Trophoblast cell (in vitro differentiated cells and primary cell): ENCODE measurements around the gene HS6ST3.

ENCODE experiments used
- DNase-seq, 2 donors: peaks; one replicate each; pipeline ENCODE4 v3.0.0-alpha.2; 2016
- H2AFZ ChIP-seq: 2 replicates; pipeline ENCODE4 v1.6.1; 2013; ENCODE audit warnings: low read length, moderate library complexity, mild to moderate bottlenecking; ENCODE audit not compliant: insufficient read depth, poor library complexity
- H2AK5ac ChIP-seq: 2 replicates; pipeline ENCODE4 v1.6.1; 2013; ENCODE audit warnings: mild to moderate bottlenecking, low read length
- H2BK120ac ChIP-seq: 2 replicates; pipeline ENCODE4 v1.6.1; 2013; ENCODE audit warnings: low read length, mild to moderate bottlenecking, moderate library complexity; ENCODE audit not compliant: insufficient read depth, poor library complexity
- H2BK12ac ChIP-seq: 2 replicates; pipeline ENCODE4 v1.6.1; 2013; ENCODE audit warnings: mild to moderate bottlenecking, low read length, moderate library complexity
- H2BK5ac ChIP-seq: 2 replicates; pipeline ENCODE4 v1.6.1; 2013; ENCODE audit warnings: low read length, low read depth, moderate library complexity, mild to moderate bottlenecking; ENCODE audit not compliant: poor library complexity
- H3K14ac ChIP-seq: 2 replicates; pipeline ENCODE4 v1.6.1; 2013; ENCODE audit warnings: mild to moderate bottlenecking, low read length
- H3K18ac ChIP-seq: 2 replicates; pipeline ENCODE4 v1.6.1; 2013; ENCODE audit warnings: mild to moderate bottlenecking, low read length
- H3K23ac ChIP-seq: 2 replicates; pipeline ENCODE4 v1.6.1; 2013; ENCODE audit warnings: low read length
- H3K27ac ChIP-seq: 2 replicates; pipeline ENCODE4 v1.5.1; 2013; ENCODE audit warnings: low read depth, mild to moderate bottlenecking, inconsistent platforms, low read length, moderate library complexity
- H3K27me3 ChIP-seq: 2 replicates; pipeline ENCODE4 v1.6.1; 2013; ENCODE audit warnings: inconsistent platforms, mild to moderate bottlenecking, low read length, moderate library complexity; ENCODE audit not compliant: insufficient read depth
- H3K36me3 ChIP-seq, 2 experiments: 1 replicate in 1 of 2; 2 replicates in 1 of 2; pipeline ENCODE4 v1.6.1; 2013; ENCODE audit warnings: low read length in 2 of 2, mild to moderate bottlenecking in 2 of 2, moderate library complexity in 1 of 2; ENCODE audit not compliant: insufficient read depth in 2 of 2, control insufficient read depth in 1 of 2
- H3K4ac ChIP-seq: 2 replicates; pipeline ENCODE4 v1.6.1; 2013; ENCODE audit warnings: low read depth, mild to moderate bottlenecking, low read length, moderate library complexity
- H3K4me1 ChIP-seq, 2 experiments: 1 replicate in 1 of 2; 2 replicates in 1 of 2; pipeline ENCODE4 v1.6.1; 2013; ENCODE audit warnings: low read length in 2 of 2, mild to moderate bottlenecking in 2 of 2, moderate library complexity in 1 of 2; ENCODE audit not compliant: insufficient read depth in 2 of 2, control insufficient read depth in 1 of 2
- H3K4me2 ChIP-seq: 2 replicates; pipeline ENCODE4 v1.6.1; 2013; ENCODE audit warnings: inconsistent platforms, mild to moderate bottlenecking, low read length, moderate library complexity
- H3K4me3 ChIP-seq: 2 replicates; pipeline ENCODE4 v1.5.1; 2013; ENCODE audit warnings: mild to moderate bottlenecking, low read depth, low read length, inconsistent platforms
- H3K79me1 ChIP-seq: one replicate; pipeline ENCODE4 v1.6.1; 2013; ENCODE audit warnings: low read length
- H3K79me2 ChIP-seq: 2 replicates; pipeline ENCODE4 v1.6.1; 2013; ENCODE audit warnings: low read length, mild to moderate bottlenecking; ENCODE audit not compliant: control insufficient read depth, insufficient read depth, poor library complexity
- H3K9ac ChIP-seq: 2 replicates; pipeline ENCODE4 v1.6.1; 2013; ENCODE audit warnings: mild to moderate bottlenecking, low read length
- H3K9me3 ChIP-seq: 2 replicates; pipeline ENCODE4 v1.6.1; 2013; ENCODE audit warnings: low read depth, mild to moderate bottlenecking, control low read depth, inconsistent platforms, low read length; ENCODE audit not compliant: insufficient read depth
- H4K12ac ChIP-seq: 2 replicates; pipeline ENCODE4 v1.6.1; 2013; ENCODE audit warnings: low read depth, mild to moderate bottlenecking, low read length, moderate library complexity
- H4K8ac ChIP-seq: 2 replicates; pipeline ENCODE4 v1.6.1; 2013; ENCODE audit warnings: low read depth, mild to moderate bottlenecking, low read length, moderate library complexity
- H4K91ac ChIP-seq: one replicate; pipeline ENCODE4 v1.6.1; 2013; ENCODE audit warnings: low read depth, mild to moderate bottlenecking, low read length, moderate library complexity
- WGBS: extraction: QIAGEN DNeasy Blood & Tissue Kit; methylation state at CpG from one replicate; pipeline ENCODE4 v1.1.7; 2013; ENCODE audit warnings: missing lambda C conversion rate; ENCODE audit not compliant: insufficient read length, insufficient coverage; ENCODE audit errors: extremely low coverage; 5-methylcytosine and 5-hydroxymethylcytosine counted together

HS6ST3 gene

DNA sequence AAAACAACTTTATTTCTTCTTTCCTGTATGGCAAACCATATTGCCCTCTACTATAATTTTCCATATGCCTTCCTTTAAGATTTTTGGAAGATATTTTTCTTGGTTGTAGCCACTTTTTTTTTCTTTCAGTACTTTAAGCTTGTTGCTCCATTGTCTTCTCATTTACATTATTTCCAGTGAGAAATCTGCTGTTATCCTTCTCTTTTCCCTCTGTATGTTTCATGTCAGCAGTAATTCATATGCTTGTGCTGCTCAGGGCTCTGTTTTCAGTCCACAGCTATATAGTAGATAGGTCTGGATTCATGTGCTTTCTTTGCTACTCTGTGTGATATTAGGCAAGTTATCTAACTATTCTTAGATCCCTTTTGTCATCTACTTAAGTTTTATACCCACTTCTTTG, 636.7 kb downstream of the HS6ST3 start:
- Histone ChIP-seq H3K4ac (no peak overlapping the region), H3K18ac (no peak overlapping the region), H2BK120ac (no peak overlapping the region), H2BK5ac (no peak overlapping the region), H2AK5ac (no peak overlapping the region), H3K4me3 (no peak overlapping the region), H2BK12ac (no peak overlapping the region), H3K9ac (no peak overlapping the region), H3K4me1 (no peaks in the 10 kb centered on the region), H3K79me2 (no peaks in the 10 kb centered on the region), H4K91ac (no peak overlapping the region), H3K14ac (no peak overlapping the region), H4K8ac (no peak overlapping the region), H2AFZ (no peak overlapping the region), H3K9me3 (no peaks in the 10 kb centered on the region), H3K27ac (no peak overlapping the region), H3K27me3 (no peaks in the 10 kb centered on the region), H3K4me2 (no peak overlapping the region), H3K36me3 (no peaks in the 10 kb centered on the region), H3K23ac (no peak overlapping the region), H4K12ac (no peak overlapping the region), H3K79me1 (no peaks in the 10 kb centered on the region)
- DNase-seq, result no peak

DNA sequence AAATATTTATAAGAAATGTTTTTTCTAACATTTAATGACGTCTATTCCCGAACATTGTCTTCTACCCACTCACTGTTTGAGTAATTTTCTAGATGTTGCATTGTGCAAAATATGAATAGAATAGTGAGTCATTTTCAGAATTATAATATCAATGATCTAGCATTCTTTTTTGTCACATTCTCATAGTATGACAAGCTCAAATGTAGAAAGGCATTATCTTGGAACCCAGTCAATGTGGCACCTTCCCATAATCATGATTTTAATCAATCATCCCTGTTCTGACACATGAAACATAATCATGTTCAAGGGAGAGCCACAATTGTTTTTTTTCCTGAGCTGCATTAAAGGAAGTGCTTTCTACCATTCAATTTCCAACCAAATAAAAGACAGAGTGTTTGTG, 638.6 kb downstream of the HS6ST3 start:
- Histone ChIP-seq H2BK5ac (no peak overlapping the region), H3K4me1 (no peaks in the 10 kb centered on the region), H3K4me2 (no peak overlapping the region), H4K8ac (no peak overlapping the region), H3K9me3 (no peaks in the 10 kb centered on the region), H2AK5ac (no peak overlapping the region), H3K23ac (no peak overlapping the region), H3K4ac (no peak overlapping the region), H3K36me3 (no peaks in the 10 kb centered on the region), H3K4me3 (no peak overlapping the region), H2BK12ac (no peak overlapping the region), H4K91ac (no peak overlapping the region), H3K18ac (no peak overlapping the region), H3K9ac (no peak overlapping the region), H2BK120ac (no peak overlapping the region), H2AFZ (no peak overlapping the region), H4K12ac (no peak overlapping the region), H3K14ac (no peak overlapping the region), H3K79me1 (no peaks in the 10 kb centered on the region), H3K27ac (no peak overlapping the region), H3K27me3 (no peaks in the 10 kb centered on the region), H3K79me2 (no peaks in the 10 kb centered on the region)
- DNase-seq, result peak in 1 of 2 donors; percentile 17
- no CpG with 5 or more reads among the region's 2 CpGs for WGBS

DNA sequence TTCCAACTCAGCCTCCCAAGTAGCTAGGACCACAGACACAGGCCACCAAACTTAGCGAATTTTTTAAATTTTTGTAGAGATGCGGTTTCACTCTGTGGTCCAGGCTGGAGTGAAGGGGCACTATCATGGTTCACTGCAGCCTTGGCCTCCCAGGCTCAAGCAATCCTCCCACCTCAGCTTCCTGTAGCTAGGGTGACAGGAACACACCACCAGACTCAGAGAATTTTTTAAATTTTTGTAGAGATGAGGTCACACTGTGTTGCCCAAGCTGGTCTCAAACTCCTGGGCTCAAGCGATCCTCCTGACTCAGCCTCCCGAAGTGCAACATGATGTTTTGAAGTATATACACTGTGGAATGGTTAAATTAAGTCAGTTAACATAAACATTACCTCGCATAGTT, 640.8 kb downstream of the HS6ST3 start:
- H3K36me3 ChIP-seq, result no peaks in the 10 kb centered on the region
- H3K9ac ChIP-seq, result no peak overlapping the region
- peak; percentile 54 to 81 for DNase-seq
- H3K23ac ChIP-seq, result no peak overlapping the region
- no peak overlapping the region for H2AK5ac ChIP-seq
- no peaks in the 10 kb centered on the region for H3K4me1 ChIP-seq
- no peak overlapping the region for H3K4me2 ChIP-seq
- H2BK5ac ChIP-seq, result no peak overlapping the region
- H4K12ac ChIP-seq, result no peak overlapping the region
- no peaks in the 10 kb centered on the region for H3K27me3 ChIP-seq
- no peak overlapping the region for H4K8ac ChIP-seq
- no peak overlapping the region for H3K18ac ChIP-seq
- H3K27ac ChIP-seq, result no peak overlapping the region
- no peaks in the 10 kb centered on the region for H3K79me1 ChIP-seq
- H4K91ac ChIP-seq, result no peak overlapping the region
- no peak overlapping the region for H2AFZ ChIP-seq
- no peak overlapping the region for H2BK120ac ChIP-seq
- H3K4me3 ChIP-seq, result no peak overlapping the region
- no CpG with 5 or more reads among the region's 5 CpGs for WGBS
- no peaks in the 10 kb centered on the region for H3K9me3 ChIP-seq
- H3K79me2 ChIP-seq, result no peaks in the 10 kb centered on the region
- H3K14ac ChIP-seq, result no peak overlapping the region
- no peak overlapping the region for H3K4ac ChIP-seq
- H2BK12ac ChIP-seq, result no peak overlapping the region

DNA sequence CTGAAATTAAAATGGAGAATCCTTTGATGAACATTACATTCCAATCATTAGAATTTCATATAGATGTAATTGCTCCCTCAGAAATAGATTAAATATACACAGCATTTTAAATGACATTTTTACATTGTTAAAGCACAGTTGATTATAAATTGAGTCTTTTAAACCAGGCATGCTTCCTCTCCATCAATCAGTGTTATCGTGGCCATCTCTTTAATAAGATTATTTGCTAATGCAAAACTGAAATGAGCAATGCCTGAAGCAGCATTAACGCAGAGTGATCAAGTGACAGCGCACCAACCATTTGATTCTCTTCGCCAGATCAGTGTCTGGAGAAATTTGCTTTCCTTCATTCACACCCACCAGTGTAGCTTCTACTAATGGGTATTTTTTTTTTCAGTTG, 644.6 kb downstream of the HS6ST3 start:
- no peaks in the 10 kb centered on the region for H3K79me1 ChIP-seq

More for the DNA sequence above, 644.6 kb downstream of the HS6ST3 start:
- Histone ChIP-seq H2BK120ac (no peak overlapping the region), H3K9me3 (no peaks in the 10 kb centered on the region), H3K79me2 (no peaks in the 10 kb centered on the region), H3K4ac (no peak overlapping the region), H3K4me2 (no peak overlapping the region), H3K36me3 (no peaks in the 10 kb centered on the region), H2BK12ac (no peak overlapping the region), H2AK5ac (no peak overlapping the region), H3K27me3 (no peaks in the 10 kb centered on the region), H2AFZ (no peak overlapping the region), H4K12ac (no peak overlapping the region), H3K23ac (no peak overlapping the region), H4K91ac (no peak overlapping the region), H3K4me1 (no peaks in the 10 kb centered on the region), H2BK5ac (no peak overlapping the region), H3K4me3 (no peak overlapping the region), H4K8ac (no peak overlapping the region), H3K18ac (no peak overlapping the region), H3K27ac (no peak overlapping the region), H3K14ac (no peak overlapping the region), H3K9ac (no peak overlapping the region)
- no peak for DNase-seq
- WGBS, result no CpG with 5 or more reads among the region's 4 CpGs
